Activated CD8-positive, alpha-beta memory T cell treated with anti-CD3 and anti-CD28 coated beads for 1 hour (primary cell): ENCODE measurements around the gene DENND4A.
"Not testable (repeated sequence)": the region's sequence is repeated elsewhere in the genome, so short reads cannot be mapped to it uniquely, and the experiment has no call there.

Experiments used
- DNase-seq, 2 donors: peaks; one replicate each; pipeline ENCODE4 v3.0.0-alpha.2; 2020; ENCODE audit warnings: low read depth in 1 of 2; ENCODE audit errors: extremely low read depth in 1 of 2

DENND4A gene

DNA sequence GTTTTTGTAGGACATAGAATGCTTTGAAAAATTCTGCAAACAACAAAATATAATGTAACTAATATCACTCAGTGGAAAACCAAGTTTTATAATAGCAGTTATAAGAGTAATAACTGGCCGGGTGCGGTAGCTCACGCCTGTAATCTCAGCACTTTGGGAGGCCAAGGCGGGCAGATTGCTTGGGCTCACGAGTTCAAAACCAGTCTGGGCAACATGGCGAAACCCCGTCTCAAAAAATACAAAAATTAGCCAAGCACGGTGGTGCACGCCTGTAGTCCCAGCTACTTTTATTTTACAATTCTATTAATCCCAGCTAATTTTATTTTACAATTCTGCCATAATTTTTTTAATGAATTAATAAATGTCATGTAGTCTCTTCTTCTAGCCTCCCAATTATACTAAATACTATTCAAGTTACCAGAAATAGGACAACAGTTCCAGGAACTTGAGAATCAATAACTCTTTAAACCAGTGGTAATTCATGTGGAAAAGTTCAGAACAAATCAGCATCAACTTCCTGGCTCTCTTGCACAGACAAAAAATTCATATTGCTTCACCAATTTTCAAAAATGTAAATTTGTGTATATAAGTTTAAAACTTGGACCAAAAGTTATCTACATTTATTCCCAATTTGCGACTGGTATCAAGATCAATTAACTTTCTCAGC is 2.2 kb downstream of the DENND4A start:
- no peak for DNase-seq

DNA sequence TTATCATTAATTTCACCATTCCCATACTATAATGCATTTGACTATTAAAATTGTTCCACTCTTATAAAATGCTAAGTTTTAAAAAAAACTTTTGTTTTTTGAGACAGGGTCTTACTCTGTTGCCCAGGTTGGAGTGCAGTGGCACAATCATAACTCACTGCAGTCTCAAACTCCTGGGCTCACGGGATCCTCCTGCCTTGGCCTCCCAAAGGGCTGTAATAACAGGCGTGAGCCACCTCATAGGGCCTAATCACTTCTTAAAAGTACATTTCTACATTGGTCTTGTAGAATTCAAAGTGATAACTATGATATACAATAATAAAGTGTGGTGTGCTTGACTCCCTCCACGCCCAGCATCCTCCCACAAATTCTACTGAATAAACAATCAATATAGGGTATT is 3.0 kb downstream of the DENND4A start:
- no peak for DNase-seq

DNA sequence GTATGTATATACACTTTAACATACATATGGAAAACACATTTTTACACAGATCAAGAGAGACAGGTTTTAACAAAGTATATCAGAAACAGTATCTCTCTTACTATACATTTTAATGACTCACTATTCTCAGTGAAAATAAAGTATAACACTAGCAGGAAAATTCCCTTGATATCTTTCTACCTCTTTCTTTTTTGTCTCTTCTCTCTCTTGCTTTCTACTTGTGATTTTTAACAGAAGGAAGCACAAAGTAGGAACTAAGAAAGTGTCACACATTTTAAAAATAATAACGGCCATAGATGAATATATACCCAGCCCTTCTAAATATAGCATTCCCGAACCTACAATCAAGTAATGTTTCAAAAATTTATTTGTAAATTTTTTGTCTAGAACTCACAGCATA is 4.8 kb downstream of the DENND4A start:
- no peak for DNase-seq

DNA sequence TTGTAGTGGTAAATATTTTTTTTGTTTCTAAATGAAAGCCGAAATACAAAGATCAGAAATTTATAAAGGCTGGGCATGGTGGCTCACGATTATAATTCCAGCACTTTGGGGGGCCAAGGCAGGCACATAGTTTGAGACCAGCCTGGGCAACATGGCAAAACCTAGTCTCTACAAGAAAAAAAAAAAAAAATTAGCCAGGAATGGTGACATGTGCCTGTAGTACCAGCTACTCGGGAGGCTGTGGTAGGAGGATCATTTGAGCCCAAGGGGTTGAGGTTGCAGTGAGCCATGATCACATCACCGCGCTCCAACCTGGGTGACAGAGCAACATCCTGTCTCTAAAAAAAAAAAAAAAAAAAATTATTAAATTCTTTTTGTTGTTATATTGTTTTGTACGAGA is 6.9 kb downstream of the DENND4A start:
- DNase-seq: no peak

DNA sequence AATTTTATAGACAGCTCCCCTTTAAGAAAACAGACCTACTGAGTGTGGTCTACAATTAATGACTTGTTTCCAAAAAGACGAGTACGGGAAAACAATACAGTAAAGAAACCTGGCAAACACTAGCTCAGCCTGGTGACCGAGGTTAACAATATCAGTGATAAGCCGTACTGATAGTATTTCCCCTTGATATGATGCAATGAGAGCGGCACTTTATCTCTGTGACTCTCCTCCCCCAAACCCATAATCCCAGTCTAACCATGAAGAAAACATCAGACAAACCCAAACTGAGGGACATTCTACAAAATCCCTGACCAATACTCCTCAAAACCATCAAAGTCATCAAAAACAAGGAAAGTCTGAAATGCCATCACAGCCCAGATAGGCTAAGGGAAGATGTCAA is 8.2 kb downstream of the DENND4A start:
- DNase-seq: no peak

DNA sequence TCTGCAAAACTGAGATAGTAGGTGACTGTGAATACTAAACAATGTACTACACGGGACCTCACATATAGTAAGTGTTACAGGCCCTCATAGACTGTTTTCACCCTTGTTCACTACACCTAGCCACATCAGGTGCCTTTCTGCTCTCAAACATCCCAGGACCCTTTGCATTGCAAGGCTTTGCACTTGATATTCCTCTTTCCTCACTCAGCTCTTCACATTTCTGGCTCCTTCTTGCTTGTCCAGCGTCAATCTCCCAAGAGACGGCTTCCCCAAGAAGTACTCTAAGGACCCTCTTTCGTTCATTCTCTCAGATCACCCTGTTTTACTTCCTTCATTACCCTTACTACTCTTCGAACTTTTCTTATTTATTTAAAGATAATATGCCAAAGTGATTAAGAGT is 10.0 kb downstream of the DENND4A start:
- no peak for DNase-seq

DNA sequence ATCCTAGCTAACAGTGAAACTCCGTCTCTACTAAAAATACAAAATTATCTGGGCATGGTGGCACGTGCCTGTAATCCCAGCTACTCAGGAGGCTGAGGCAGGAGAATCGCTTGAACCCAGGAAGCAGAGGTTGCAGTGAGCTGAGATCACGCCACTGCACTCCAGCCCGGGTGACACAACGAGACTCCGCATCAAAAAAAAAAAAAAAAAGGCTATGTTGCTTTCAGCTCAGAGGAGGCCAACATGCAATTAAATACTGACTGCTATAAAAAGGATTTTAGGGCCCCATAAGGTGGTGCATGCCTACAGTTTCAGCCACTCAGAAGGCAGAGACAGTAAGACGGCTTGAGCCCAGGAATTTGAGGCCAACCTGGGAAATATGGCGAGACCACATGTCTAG is 13.4 kb downstream of the DENND4A start:
- DNase-seq: not testable (repeated sequence)

DNA sequence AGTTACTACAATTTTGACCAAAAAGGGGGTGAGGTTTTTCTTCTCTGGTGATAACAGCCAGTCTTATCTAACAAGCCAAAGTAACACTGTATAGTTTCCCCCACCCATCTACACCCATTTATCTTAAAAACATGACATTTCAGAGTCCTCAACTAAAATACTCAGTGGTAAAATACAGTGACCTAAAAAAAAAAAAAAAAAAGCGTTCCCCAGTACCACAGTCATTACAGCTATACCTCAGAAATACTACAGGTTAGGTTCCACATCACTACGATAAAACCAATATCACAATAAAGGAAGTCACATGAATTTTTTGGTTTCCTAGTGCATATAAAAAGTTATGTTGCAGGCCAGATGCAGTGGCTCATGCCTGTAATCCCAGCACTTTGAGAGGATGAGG is 13.8 kb downstream of the DENND4A start:
- no peak for DNase-seq

DNA sequence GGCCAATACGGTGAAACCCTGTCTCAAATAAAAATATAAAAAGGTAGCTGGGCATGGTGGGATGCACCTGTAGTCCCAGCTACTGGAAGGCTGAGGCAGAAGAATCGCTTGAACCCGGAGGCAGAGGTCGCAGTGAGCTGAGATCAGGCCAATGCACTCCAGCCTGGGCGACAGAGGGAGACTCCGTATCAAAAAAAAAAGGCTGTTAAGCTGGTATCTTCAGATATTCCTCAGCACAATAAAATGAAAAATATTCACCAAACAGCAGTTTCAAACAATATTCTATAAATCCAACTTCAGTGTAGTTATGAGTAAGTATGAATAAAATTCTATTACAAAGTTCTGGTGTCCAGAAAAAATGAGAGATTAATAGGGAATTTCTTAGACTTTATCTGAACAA is 14.2 kb downstream of the DENND4A start:
- DNase-seq: no peak

DNA sequence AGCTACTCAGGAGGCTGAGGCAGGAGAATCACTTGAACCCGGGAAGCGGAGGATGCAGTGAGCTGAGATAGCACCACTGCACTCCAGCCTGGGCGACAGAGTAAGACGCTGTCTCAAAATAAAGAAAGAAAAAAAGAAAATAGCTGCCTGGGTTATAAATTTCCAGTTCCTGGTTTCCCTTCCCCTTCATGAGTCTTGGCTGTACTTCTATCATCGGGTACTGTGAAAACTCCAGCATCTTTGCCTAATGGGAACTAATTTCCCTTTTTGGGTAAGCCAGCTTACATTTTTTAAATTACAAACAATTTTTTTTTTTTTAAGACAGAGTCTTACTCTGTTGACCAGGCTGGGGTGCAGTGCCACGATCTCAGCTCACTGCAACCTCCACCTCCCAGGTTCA is 15.0 kb downstream of the DENND4A start:
- DNase-seq: no peak

DNA sequence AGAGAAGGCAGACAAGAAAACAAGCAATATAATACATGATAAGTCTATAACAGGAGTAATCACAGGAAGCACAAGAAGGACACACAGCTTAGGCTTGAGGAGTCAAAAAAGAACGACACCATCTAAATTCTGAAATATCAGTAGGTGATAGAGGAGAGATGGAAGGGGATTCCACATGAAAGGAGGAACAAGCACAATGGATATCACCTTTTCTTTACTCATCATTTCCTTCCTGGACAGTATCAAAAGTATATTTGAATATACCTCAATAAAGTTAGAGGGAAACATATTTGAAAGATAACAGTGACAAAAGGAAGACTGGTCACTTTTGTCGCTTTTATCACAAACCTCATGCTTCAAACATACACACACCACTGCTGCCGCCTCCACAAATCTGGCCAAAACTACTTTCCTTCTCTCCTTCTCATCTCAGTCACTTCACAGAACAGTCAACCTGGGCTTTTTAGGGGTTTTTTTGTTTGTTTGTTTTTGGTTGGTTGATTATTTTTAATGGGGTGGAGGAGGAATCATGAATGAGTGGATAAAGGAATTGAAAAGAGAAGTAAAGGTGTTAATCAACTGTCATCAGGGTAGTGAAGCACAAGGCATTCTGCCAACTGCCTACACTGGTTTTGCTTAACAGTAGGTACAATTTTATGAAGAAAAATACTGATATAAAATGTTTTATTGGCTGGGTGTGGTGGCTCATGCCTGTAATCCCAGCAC is 18.5 kb downstream of the DENND4A start:
- no peak for DNase-seq

DNA sequence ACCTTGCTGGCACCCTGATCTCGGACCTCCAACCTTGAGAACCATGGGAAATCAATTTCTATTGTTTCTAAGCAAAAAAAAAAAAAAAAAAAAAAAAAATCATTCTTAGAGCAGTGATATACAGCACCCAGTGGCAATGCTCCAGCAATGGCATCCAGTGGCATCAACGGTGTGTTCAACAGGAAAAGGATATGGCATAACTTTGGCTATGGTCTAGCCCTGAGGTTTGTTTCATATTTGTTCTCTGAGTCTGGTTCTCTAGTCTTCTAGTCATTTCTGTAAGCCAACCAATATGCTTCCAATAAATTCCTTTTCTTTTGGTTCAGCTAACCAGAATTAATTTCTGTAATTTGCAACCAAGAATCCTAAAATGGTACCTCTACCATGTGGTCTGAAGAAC is 19.2 kb downstream of the DENND4A start:
- no peak for DNase-seq

DNA sequence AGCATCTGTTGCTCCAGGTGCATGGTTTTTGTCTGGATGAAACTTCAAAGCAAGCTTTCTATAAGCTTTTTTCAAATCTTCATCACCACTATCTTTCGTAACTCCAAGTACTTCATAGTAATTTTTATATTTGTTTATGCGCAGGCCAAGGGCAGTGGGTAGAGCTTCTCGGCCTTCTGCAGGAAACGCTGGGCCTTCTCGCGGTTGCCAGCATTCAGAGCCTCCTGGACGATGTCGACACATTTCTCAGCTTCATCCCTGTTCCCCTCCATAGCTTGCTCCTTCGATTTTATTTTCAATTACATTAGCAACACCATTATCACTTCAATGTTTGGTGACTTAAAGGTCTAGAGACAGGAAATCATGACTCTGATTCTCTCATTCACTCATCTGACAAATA is 20.2 kb downstream of the DENND4A start:
- no peak for DNase-seq

DNA sequence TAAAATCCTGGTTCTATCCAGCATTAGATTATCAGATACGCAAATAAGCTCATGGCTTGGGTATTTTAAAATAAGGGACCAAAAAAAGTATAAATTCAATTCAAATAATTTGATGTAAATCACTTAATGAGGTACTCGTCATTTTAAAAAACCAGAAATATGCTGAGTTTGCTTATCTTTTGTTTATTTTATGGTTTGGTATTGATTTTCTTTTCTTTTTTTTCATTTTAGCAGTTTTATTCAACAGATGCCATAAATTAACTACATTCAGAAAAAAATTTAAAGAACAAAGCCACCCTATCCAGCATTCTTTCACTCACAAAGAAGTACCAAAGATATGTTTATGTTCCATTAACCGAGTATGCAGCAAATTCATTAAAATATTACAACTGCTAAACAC is 22.6 kb downstream of the DENND4A start:
- DNase-seq: no peak

DNA sequence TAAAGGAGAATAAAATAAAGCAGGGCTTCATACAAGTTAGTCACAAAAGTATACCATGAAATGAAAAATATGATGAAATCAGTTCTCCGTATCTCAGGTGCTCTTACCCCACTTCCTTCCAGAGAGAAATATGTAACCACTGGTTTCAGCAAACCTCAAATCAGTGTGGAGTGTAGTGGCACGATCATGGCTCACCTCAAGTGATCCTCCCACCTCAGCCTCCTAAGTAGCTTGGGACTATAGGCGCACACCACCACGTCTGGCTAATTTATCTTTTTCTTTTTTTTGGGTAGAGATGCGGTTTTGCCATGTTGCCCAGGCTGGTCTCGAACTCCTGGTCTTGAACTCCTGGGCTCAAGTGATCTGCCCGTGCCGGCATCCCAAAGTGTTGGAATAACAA is 24.2 kb downstream of the DENND4A start:
- DNase-seq: no peak

DNA sequence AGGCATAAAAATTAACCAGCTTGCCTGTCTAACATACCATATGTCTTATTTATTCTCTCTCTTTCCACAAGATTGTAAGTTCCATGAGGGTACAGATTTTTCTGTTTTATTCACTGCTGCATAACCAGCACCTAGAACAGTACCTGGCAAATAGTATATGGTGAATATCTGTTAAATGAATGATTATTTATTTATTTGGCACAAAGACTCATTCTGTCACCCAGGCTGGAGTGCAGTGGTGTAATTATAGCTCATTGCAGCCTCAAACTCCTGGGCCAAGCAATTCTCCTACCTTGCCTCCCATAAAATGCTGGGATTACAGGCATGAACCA is 24.9 kb downstream of the DENND4A start:
- DNase-seq: no peak

DNA sequence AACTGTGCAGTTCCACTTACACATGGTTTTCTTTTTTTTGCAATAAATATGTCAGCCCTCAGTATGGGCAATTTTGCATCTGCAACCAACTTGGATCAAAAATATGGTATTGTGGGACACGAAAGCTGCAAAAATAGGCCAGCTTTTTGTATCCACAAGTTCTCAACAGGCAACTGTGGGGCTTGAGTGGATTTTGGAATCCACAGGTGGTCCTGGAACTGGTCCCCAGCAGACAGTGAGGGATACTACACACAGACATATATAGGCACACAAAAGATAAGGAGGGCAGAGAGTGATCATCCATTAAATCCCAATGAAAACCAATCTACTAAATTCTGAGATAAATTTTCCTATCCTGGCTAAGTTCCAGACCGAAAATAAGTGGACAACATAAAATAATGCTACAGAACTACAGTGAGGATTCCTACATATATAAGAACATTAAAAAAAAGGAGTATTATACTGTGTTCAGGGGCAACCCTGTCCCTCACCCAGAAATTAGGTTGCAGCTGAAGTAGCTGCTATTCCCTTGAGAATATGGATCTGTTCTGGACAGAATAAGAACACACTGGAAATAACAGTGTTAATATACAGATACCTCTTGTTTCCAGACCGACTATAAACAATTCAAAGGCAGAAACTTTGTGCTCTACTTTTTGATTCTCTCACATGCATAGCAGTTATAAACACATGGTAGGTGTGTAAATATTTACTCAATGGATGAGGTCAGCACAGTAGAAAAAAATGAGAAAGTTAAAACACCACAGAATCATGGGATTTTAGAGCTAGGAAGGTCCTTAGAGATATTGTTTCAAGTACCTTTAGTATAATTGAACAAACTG is 25.4 kb downstream of the DENND4A start:
- no peak for DNase-seq

DNA sequence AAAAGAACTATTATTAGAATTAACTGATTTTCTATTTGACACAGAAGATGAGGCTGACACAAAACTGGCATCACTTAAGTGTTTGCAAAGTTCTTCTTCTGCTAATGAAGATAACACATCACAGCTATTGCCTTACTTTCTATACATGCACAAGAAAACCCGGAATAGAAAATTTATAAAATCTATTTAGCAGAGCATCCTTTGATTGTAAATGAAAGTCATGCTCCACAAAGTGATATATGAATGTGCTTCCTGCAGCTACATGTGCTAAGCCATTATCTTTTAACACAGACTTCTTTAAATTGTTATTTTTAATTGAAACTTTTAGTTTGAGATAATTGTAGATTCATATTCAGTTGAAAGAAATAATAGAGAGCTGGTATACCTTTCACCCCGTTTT is 27.0 kb downstream of the DENND4A start:
- DNase-seq: no peak

DNA sequence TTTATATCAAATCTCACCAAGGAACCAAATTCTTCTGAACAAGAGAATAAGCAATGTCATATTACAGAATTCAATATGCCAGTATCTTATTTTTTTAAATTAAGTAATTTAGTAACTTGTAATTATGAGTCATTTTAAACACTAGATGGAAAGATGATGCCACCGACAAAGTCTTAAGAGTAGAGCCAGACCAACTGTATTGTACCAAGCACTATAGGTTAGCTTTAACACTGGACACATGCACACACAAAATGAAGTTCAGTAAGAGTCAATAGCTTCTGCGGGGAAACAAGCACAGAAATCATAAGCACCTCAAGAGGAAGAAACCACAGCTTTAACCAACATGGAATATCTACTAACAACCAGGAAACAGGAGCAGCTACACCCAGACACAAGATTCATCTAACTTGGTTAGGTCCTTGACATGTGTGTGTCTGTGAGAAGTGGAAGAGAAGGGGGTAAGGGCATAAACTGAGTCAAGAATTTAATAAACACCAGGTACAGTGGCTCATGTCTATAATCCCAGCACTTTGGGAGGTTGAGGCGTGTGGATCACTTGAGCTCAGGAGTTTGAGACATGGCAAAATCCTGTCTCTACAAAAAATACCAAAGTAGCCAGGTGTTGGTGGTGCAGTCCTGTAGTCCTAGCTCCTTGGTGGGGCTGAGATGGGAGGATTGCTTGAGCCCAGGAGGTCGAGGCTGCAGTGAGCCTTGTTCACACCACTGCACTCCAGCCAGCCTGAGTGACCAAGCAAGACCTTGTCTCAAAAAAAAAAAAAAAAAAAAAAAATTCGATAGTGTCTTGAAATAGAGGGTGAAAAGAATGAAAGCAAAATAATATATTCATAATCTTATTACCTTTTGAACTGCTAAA is 28.9 kb downstream of the DENND4A start:
- no peak for DNase-seq

DNA sequence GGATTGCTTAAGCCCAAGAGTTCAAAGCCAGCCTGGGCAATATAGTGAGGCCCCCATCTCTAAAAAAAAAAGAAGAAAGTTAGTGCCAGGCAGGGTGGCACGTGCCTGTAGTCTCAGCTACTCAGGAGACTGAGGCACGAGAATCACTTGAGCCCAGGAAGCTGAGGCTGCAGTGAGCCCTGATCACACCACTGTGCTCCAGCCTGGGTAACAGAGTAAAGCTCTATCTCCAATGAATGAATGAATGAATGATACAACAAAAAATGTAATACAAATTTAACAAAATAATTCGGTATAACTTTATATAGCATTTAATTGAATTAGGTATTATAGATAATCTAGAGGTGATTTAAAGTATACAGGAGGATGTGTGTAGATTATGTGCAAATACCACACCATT is 29.7 kb downstream of the DENND4A start:
- DNase-seq: no peak
